HL-60/S4 (cell line): ENCODE data around the gene RYR2.
"Not testable (repeated sequence)": the region's sequence is repeated elsewhere in the genome, so short reads cannot be mapped to it uniquely, and the experiment has no call there.

Source experiments
- in situ Hi-C: fragments of 300-500 bp; cut with MboI; formaldehyde crosslinking; loops from 2 replicates; pipeline ENCODE4 v1.14.3; 2022; ENCODE audit warnings: low sequenced_read_pairs

RYR2 gene

GRCh38 chr1:237241038-237241437 lies 199.1 kb downstream of the RYR2 start:
- in situ Hi-C loops, result no loop called here

DNA sequence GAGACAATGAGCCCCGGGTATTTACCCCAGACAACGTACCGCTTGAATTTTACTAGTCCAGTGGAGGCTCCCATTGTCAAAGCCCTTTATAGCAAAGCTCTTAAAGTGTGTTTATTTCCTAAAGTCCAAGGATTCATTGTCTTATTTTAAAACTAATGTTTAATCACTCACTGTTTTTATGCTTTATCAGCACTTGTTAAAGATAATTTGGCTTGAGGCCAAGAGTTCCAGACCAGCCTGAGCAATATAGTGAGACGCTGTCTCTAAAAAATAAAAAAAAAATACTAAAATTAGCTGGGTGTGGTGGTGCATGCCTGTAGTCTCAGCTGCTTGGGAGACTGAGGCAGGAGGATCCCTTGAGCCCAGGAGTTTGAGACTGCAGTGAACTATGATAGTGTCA lies 202.8 kb downstream of the RYR2 start:
- in situ Hi-C loops, result no loop called here

DNA sequence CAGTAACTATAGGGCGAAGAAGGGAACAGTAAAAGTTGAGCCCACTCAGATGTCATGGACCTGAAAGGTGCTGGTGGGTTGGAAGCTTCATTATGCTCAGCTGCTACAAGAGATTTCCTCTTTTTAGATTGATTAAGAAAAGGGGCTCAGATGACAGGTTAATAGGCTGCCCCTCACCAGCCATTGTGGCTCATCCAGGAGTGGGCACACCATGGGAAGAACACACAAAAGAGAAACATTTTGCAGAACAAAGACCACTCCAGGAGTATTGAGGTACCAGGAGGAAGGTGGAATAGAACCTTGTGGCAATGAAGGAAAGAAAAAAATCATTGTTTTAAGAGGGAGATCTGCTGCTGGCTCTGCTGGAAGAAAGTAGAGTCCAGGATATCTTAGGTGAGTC lies 205.5 kb downstream of the RYR2 start:
- in situ Hi-C loops, result no loop called here

- in situ Hi-C loops, result no loop called here
These were observed 207.1 kb downstream of the RYR2 start for GRCh38 chr1:237249120-237249519.

- in situ Hi-C loops, result no loop called here
These were observed 208.1 kb downstream of the RYR2 start for GRCh38 chr1:237250055-237250454.

DNA sequence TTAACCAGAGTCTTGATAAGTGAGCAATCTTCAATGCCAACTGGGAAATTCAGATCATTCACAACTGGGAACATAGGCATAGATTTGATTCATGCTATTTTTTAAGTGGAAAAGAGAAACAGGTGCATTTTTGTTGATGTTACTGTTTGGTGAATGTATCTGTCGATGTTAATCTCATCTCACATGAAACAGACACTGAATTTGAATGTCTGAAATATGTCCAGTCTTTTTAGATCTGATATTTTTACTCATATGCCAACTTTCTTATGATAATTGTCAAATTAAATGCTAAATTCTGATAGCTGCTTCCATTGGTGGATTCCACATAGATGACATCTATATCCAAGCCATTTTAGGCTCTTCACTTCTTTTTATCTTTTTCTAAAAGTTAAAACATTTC lies 213.1 kb downstream of the RYR2 start:
- in situ Hi-C loops, result no loop called here

GRCh38 chr1:237258871-237259270 lies 216.9 kb downstream of the RYR2 start:
- in situ Hi-C loops, result no loop called here

DNA sequence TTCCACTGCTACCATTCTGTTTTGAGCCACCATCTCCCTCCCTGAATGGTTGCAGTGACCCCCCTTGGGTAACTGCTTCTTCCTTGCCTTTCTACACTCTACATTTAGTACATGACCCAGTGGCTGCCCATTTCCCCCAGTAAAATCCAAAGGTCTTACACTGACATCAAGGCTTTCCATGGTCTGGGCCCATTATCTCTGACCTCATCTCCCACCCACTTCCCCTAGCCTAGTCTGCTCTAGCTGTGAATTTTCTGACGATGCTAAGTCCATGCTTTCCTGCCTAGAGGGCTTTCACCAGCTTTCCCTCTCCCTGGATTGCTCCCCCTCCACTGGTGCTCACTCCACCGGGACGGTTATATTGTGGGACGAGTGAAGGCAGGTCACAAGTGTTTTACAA lies 219.2 kb downstream of the RYR2 start:
- in situ Hi-C loops, result no loop called here

GRCh38 chr1:237267743-237268142 lies 225.8 kb downstream of the RYR2 start:
- in situ Hi-C loops, result no loop called here

- in situ Hi-C loops, result no loop called here
These were observed 228.0 kb downstream of the RYR2 start for GRCh38 chr1:237269938-237270337.

DNA sequence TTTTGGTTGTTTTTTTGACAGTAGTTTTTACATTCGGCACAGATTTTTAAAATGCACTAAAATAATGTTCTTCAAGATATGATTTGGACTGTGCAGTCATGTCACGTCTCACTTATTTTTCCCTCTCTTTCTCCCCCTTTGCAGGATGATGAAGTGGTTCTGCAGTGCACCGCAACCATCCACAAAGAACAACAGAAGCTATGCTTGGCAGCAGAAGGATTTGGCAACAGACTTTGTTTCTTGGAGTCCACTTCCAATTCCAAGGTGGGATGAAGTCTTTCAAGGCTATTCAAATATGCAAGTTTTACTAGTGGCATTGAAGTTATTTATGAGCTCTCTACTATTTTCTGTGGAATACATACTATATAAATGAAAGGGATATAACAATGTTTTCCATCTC lies 228.4 kb downstream of the RYR2 start:
- in situ Hi-C loops, result no loop called here

DNA sequence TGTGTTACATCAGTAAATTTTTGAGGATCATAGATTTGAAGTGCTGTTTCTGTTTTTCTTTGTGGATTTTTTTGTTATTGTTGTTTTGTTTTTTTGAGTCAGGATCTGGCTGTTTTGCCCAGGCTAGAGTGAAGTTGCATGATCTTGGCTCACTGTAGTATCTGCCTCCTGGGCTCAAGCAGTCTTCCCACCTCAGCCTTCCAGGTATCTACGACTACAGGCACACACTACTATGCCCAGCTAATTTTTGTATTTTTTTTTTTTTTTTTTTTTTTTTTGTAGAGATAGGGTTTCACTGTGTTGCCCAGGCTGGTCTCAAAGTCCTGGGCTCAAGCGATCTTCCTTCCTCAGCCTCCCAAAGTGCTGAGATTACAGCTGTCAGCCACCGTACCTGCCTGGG lies 236.0 kb downstream of the RYR2 start:
- in situ Hi-C loops, result not testable (repeated sequence)

GRCh38 chr1:237279629-237280028 lies 237.6 kb downstream of the RYR2 start:
- in situ Hi-C loops, result no loop called here

DNA sequence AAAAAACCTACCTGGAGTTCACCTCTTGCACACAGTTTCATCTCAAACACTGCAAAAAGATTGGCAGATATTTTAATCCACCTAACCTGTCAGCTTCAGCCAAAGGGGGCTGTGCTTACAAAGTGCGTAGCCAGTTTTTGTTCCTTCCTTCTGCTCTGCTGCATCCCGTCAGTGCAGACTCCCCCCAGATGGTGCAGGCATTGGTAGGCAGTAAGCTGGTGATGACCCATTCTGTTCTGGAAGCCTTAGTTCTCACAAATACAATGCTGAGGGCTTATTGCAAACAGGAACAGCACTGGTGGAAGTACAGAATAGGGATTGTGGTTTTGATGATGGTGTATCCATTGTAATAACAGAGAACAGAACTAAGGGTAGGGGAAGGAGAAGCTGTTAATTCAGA lies 239.5 kb downstream of the RYR2 start:
- in situ Hi-C loops, result no loop called here

DNA sequence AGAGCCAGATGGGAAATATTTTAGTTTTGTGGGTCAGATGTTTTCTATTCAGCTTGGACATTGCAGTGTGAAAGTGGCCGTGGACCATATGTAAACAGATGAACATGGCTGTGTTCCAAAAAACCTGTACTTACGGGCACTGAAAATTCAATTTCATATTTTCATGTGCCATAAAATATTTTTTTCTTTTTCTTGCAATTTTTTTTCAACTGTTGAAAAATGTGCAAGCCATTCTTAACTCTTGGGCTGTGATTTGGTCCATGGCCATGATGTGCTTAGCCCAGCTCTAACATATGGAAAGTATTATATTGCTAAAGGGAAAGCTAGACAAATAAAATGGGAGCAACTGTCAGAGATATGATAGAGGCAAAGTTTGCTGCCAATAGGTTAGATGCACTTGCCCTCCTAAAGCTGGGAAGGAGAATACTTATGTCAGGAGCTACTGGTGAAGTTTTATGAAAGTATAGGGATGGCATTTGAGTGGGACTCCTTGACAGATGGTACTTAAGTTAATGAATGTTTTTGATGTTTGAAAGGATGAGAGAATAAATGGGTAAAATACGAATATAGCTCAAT lies 240.3 kb downstream of the RYR2 start:
- in situ Hi-C loops, result no loop called here

DNA sequence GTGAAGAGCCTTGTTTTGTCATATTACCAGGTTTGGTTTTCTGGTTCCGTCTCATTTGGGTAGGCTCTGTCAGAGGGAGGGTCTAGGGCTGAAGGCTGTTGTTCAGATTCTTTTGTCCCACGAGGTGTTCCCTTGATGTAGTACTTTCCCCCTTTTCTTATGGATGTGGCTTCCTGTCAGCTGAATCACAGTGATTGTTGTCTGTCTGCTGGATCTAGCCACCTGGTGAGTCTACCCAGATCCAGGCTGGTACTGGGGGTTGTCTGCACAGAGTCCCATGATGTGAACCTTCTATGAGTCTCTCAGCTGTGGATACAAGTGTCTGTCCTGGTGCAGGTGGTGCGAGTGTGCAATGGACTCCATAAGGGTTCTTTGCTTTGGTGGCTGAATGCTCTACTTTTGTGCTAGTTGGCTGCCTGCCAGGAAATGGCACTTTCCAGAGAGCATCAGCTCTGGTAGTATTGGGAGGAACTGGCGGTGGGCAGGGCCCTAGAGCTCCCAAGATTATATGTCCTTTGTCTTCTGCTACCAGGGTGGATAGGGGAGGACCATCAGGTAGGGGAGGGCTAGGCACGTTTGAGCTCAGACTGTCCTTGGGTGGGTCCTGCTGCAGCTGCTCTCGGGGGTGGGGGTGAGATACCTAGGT lies 246.0 kb downstream of the RYR2 start:
- in situ Hi-C loops, result no loop called here

GRCh38 chr1:237293804-237294203 lies 251.8 kb downstream of the RYR2 start:
- in situ Hi-C loops, result no loop called here

DNA sequence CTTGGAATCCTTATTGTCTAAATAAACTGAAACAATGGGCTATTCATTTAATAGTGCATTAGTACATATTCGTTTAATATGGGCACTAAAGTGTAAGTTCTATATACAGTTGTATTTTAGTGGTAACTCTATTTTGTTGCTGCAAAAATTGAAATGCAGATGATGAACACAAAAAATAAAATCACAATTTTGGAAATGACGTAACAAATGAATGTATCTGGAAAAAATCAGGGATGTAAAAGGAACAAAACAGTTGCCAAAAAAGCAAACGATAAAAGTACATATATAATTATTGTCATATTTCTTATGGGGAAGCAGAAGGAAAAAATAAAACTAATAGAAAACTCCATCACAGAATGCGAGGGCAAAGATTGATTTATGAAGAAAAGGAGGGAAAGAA lies 254.9 kb downstream of the RYR2 start:
- in situ Hi-C loops, result no loop called here

DNA sequence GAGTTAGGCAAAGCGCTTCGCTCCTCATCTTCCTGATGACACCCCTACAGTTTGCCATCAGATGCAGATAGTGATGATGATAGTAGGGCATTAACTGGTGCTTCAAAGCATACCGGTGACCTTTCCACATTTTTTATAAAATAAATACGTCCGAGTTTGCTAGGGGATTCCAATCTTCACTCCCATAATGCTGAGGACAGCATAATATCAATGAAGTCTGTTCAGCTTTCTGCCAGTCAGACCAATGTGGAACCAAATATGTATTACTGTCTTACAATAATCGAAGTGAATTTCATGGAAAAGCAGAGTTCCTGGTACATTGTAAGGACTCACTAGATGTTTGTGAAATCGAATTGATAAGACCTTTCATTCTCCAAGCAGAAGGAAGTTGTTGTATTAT lies 258.7 kb downstream of the RYR2 start:
- in situ Hi-C loops, result no loop called here

GRCh38 chr1:237303929-237304328 lies 261.9 kb downstream of the RYR2 start:
- in situ Hi-C loops, result no loop called here

- in situ Hi-C loops, result no loop called here
These were observed 264.7 kb downstream of the RYR2 start for GRCh38 chr1:237306726-237307125.

DNA sequence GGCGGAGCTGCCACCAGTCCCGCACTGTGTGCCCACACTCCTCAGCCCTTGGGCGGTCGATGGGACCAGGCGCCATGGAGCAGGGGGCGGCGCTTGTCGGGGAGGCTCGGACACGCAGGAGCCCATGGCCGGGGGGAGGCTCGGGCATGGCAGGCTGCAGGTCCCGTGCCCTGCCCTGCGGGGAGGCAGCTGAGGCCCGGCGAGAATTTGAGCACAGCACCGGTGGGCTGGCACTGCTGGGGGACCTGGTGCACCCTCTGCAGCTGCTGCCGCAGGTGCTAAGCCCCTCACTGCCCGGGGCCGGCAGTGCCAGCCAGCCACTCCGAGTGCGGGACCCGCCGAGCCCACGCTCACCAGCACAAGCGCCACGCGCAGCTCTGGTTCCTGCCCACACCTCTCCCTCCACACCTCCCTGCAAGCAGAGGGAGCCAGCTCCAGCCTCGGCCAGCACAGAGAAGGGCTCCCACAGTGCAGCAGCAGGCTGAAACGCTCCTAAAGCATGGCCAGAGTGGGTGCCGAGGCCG lies 267.7 kb downstream of the RYR2 start:
- in situ Hi-C loops, result no loop called here

DNA sequence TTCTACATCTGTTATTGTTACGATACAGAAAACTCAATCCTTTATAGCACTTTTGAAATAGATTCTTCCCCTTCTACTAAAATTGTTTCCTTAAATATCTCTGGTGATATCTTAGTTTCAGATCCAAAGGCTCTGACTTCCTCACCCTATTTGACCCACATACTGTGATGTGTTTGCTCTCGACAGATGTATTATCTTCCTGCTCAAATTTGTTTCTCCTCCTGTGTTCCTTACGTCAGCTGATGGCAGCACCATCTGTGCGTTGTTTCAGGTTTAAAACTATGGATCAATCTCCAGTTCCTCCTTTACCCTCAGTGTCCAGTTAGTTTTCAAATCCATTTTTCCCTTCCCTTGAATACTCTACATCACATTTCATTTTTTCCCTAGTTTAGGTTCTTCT lies 274.4 kb downstream of the RYR2 start:
- in situ Hi-C loops, result no loop called here
